Measurements from ENCODE around the gene ZNRF3.

ZNRF3 gene

DNA sequence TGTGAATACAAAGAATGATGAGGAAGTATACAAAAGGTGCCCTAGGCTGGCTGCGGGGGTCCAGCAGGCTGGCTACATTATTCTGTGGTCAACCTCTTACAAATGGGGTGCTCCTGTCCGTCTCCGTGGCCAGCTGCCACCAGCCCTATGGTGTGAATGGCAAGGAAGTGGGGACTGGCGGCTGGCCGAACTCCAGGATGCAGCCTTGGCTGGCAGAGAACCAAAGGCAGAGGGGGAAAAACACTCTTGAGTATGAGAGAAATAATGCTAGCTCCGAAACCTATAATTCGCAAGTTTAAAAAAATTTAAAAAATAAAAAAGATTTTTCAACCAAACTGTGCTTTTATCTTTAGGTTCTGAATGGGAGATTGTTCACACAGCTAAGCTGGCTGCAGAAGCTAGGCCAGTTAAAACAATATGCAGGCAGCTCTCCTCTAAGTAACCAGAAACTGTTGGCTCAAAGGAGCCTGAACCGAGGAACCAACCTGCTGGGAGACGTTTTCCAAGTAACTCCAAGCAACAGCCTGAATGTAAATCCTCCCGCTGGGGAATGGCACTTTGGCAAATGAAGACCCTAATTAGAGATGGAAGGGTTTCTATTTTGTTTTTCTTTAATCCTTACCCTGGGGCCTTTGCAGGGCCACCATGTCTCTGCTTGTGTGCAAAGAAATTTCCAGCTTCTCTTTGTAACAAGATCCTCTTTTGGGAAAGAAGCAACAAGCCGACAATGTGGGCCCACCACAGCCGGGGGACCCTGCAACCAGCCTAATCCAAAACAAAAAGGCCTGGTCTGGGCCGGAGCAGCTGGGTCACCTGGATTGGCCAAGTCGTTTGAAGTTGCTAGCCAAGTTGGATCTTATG lies 128.1 kb downstream of the ZNRF3 start:
- DNase-seq (ENCODE audit: low spot score) = no peak

DNA sequence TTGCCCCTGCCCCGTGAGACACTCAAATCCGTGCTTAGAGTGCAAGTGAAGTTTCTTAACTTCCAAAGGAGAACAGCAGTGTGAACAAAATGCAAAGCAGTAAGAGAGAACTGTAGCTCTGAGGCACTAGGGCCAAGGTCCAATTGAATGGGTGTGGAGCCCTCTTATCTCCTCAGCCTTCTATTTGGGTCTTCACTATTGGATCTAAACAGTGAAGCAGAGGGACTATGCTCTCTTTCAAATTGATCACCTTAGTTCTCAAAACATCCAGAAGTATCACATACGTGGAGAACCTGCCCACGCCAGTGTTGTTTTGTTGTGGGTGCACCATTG lies 128.7 kb downstream of the ZNRF3 start:
- no peak for DNase-seq (ENCODE audit: low spot score)

GRCh38 chr22:29012952-29013351 lies 129.6 kb downstream of the ZNRF3 start:
- no peak for DNase-seq (ENCODE audit: low spot score)

GRCh38 chr22:29014293-29014692 lies 130.9 kb downstream of the ZNRF3 start:
- no peak for DNase-seq (ENCODE audit: low spot score)

DNA sequence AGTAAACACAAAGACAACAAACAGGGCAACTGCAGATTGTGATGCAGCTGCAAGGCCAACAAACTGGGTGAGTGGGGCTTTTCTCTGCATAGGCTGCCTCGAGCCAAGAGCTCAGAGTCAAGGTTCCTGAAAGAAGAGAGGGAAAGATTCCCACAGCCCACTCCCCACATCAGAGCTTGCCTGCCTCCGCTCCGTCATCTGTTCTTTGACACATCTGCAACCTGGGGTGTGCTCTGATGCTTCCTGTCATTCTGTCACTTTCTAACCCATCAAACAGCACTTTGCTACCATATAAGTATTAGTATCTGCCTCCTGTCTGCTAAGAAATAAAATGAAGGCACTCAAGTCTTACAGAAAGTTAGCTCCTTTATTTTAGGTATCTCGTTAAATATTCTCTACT lies 131.4 kb downstream of the ZNRF3 start:
- DNase-seq (ENCODE audit: low spot score) = no peak

DNA sequence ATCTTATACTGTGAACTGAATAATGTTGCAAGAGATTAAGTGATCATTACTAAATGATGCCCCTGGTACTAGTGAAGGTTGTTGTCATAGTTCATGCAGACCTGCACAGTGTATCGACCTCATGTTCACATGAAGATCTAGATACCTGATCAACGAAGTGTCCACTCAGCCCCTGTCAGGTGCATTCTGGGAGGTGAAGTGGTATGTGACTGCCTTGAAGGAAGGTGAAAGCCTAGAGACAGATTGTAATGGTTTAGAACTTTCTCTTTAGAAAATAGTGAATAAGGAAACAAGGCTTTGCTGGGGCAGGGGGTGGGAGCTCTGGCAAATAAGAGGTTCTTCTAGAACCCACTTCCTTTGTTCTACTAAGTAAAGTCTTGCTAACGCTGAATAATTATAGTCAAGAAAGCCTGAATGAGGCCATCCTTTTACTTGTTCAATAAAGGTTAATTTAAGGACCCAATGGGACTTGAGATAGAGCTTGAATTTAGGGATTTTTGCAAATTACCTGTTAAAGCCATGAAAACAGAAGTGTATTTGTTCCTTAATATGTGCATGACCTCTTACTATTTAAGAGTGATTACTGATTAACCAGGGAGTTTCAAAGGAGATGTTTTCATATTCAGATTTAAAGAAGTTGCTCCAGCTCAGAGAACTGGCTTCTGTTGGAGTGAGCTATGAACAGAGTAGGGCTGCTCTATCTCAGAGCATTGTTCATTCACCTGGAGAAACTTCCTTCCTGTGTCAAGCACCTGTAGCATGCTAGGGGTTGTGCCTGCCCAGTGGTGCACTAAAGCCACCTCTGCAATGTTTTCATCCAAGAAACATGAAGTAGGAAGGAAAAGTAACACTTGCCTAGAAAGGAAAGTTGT lies 132.9 kb downstream of the ZNRF3 start:
- no peak for DNase-seq (ENCODE audit: low spot score)

DNA sequence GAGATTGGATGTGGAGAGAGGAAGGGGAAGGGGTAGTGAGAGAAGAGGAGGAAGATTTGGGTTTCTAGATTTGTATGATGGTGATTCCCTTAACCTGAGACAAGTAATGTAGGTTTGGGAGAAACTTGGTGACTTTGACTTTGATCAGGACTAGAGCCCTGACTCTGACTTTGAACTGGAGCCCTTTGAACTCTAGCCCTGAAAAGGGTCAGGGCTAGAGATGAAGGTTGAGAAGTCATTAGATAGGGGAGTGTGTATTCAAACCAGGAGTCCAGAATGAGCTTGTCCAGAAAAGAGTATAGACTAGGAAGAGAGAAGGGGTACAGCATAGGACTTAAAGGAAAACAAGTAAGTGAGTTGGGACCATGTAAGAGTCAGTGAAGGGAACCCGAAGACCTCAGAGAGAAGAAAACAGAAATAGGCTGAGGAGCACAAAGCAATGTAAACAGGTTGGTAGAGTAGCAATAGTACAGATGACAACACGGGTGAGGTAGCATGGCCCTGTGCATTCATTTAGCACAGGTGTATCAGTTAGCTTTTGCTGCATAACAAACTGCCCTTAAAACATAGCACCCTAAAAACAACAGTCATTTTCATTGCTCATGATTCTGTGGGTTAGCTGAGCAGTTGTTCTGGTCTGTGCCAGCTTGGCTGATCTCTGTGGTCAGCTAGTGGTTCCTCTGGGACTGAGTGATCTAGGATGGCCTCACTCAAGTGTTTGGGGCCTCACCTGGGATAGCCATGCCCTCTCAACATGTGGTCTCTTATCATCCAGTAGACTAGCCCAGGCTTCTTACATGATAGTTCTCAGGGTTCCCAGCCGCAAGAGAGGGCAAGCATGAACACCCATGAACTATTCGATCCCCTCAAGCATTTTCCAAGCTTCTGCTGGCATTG lies 135.2 kb downstream of the ZNRF3 start:
- no peak for DNase-seq (ENCODE audit: low spot score)

- DNase-seq (ENCODE audit: low spot score) = no peak
These were observed 138.9 kb downstream of the ZNRF3 start for GRCh38 chr22:29022101-29022817.

DNA sequence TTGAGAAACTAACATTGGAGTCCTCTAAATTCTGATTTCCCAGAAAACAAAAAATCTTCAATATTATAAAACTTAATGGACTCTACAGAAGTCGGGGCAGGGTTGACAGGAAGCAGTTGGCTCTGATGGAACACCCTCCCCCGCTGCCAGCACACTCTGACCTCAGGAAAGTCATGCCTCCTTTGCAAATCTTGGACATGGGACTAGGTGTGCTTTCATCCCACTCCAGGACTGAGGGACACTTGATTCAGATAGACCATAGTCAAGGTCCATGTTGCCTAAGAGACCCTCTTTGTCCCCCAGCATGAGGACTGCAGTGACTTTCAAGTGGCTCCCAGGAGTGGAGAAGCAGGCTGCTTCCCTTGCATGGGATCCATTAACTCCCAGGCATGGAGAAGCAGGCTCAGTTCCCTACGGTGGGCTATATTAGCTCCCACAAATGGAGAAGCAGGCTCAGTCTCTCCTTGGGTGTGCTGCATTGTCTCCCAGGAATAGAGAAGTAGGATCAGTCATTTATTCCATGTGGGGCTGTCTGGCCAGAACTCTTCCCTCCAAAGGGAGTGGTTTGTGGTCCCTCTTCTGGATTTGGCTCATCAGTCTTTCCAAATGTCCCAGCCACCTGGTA lies 139.9 kb downstream of the ZNRF3 start:
- no peak for DNase-seq (ENCODE audit: low spot score)

GRCh38 chr22:29026579-29026978 lies 143.2 kb downstream of the ZNRF3 start:
- no peak for DNase-seq (ENCODE audit: low spot score)

- DNase-seq (ENCODE audit: low spot score) = no peak
These were observed 145.1 kb downstream of the ZNRF3 start for GRCh38 chr22:29028468-29028867.

DNA sequence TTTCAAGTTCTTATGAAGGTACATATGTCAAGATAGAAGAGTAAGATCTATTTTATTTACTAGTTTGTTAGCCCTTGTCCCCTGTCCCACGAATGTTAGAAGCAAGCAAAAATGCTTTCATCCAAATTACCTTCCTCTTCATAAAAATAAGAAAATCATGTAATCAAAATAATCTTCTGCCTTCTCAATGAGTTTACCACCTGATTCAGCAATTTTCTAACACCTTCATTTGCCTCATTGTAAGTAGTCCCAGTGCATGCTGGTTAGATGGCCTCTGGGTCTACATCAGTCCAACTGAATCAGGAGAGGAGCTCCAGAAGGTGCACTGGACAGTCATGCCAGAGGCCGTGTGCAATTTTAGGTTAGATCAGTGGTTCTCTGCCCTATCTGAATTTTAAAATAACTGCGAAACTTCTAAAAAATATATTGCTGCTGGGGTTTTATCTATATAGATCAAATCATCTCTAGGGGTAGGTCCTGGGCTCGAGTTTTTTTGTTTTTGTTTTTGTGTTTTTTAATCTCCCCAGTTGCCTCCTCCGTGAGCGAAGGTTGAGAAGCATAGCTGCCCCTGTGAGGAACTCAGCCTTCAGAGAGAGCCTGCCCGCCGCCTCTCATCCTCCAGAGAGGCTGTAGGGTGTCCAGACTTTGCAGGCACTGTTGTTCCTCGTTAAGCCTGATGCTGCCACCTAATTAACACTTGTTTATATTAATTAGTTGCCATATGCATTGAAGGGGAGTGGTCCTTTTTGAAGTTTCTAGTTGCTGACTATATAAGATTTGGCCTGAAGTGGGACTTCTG lies 146.0 kb downstream of the ZNRF3 start:
- no peak for DNase-seq (ENCODE audit: low spot score)

DNA sequence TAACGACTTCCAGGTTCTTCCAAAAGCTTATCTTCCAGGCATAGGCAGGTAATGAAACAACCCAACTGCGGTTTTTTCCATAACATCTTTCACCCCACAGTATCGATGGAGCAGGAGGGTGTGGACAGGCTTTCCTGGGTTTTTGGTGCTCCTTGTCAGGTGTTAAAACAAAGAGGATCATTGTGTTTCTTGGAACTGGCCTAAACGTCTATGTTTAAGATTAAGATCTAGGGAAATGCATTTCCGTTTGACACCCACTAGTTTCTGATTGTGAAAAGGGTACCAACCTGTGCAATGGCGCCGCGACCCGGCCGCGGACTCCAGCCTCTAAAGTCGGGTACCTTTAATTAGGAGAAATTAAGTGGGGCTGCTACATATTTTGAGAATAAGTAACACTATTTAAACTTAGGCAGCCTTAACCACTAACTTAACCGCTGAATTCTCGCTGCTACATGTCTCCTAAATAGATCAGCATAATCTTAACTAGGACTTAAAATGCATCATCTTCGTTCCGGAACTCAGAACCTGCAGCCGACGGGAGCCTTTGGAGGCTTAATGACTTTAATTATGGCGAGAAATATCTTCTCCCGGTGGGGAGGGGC lies 146.7 kb downstream of the ZNRF3 start:
- peak; percentile 46 for DNase-seq (ENCODE audit: low spot score)

DNA sequence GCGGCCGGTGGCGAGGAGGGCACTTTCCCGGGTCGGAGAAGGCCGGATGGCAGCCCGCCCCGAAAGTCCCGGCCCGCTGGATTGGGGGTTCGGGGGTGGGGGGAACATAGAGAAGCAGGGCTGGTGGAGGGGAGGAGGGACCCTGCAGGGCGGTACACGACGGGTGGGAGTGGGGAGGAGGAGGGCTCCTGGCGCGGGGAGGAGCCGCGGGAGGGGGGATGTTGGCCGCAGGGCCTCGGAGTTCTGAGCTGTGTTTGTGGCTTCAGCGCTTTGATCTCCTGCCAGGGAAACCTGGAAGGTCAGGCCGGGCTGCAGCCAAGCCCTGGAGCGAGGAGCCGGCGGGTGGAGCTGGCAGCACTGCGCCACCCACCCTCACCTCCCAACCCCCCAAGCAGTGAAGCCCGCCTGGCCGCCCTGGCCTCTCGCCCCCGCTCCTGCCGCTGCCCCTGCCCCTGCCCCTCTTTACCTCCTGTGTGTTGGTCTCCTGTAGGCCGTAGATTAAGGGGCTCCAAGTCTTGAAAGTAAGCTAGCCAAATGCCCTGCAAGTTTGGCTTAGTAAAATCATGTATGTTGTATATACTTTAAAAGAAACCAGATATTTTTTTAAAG lies 147.3 kb downstream of the ZNRF3 start:
- DNase-seq (ENCODE audit: low spot score) = peak; percentile 94

GRCh38 chr22:29031227-29032011 lies 148.0 kb downstream of the ZNRF3 start:
- DNase-seq (ENCODE audit: low spot score) = peak; percentile 96

DNA sequence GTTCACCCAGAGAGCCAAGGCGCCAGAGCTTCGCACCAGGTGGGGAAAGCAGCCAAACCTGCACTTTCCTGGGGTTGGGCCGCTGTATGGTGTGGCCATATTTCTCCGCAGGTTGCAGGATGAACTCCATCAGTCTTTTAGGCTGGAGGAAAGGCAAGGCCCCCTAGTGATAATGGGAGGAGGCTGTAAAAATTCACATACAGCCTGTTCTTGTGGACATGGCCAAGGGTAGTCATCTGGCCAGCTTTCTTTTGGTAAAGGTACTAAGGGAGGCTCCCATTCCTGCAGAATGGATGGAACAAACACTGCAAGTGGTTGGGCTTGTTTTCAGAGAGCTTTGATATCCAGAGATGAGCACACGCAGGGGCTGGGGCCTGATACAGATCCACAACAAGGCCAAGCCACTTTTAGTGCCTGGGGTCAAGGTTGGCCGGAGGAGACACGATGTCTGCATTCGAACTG lies 148.7 kb downstream of the ZNRF3 start:
- DNase-seq (ENCODE audit: low spot score) = peak; percentile 13

- no peak for DNase-seq (ENCODE audit: low spot score)
These were observed 149.2 kb downstream of the ZNRF3 start for GRCh38 chr22:29032584-29032983.

DNA sequence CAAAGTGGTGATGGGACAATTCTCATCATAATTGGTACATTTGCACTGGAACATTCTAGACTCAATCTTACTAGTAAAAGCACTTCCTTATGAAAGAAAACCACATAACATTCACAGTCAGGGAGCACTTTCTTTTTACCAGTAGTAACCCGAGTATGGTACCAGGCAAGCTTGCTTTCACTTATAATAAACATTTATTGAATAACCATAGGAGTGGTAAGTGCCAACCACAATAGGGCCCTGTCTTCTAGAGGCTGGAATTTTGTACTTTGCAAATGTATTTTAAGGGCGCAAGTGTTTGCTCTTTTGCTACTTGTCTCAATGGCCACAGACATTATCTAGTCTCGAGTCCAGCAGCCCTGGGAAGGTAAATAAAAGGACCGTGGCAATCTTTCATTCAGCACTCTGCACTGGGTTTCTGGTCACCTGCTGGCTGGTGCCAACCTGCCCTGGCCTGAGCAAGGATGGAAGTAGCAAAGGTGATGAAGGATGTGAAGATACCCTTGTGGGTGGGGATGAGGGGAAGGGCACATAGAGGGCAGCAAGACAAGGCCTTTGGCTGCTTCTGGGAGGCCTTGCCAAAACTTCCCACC lies 154.1 kb downstream of the ZNRF3 start:
- no peak for DNase-seq (ENCODE audit: low spot score)

Measured in COLO829 (cell line).